Keratinocyte (primary cell): ENCODE results near the gene YTHDF1. TPM values are rescaled to one million over a fixed set of nuclear protein-coding genes. Genes with fewer than 3 reads are reported as not detected.

Source experiments
- DNase-seq: peaks from one replicate; pipeline ENCODE4 v3.0.0-alpha.2; 2011; ENCODE audit warnings: low read depth, missing footprints, low spot score
- FAIRE-seq: peaks from 2 replicates; lab custom pipeline; 2011; peaks lifted over from hg19 to GRCh38; lab: Jason Lieb, UNC
- H2AFZ ChIP-seq: 2 replicates; pipeline ENCODE4 v1.6.0; 2012; ENCODE audit warnings: low read length, control low read depth, inconsistent platforms; ENCODE audit not compliant: control insufficient read depth
- H3K27ac ChIP-seq: 2 replicates; pipeline ENCODE4 v1.5.1; 2011; ENCODE audit warnings: low read length; ENCODE audit not compliant: control insufficient read depth, insufficient read depth
- H3K27me3 ChIP-seq: 3 replicates; pipeline ENCODE4 v1.6.0; 2011; ENCODE audit warnings: low read length; ENCODE audit not compliant: control insufficient read depth, insufficient read depth; ENCODE audit errors: extremely low read depth
- H3K36me3 ChIP-seq, 2 experiments: 2 replicates in 1 of 2; 3 replicates in 1 of 2; pipeline ENCODE4 v1.5.1; 2011; ENCODE audit warnings: low read length in 2 of 2, mild to moderate bottlenecking in 1 of 2; ENCODE audit not compliant: control insufficient read depth in 2 of 2, insufficient read depth in 2 of 2; ENCODE audit errors: extremely low read depth in 1 of 2
- H3K4me1 ChIP-seq: 3 replicates; pipeline ENCODE4 v1.5.1; 2011; ENCODE audit warnings: low read length; ENCODE audit not compliant: control insufficient read depth, insufficient read depth; ENCODE audit errors: extremely low read depth
- H3K4me2 ChIP-seq: 3 replicates; pipeline ENCODE4 v1.6.0; 2011; ENCODE audit warnings: low read depth, low read length; ENCODE audit not compliant: control insufficient read depth, insufficient read depth; ENCODE audit errors: extremely low read depth
- H3K4me3 ChIP-seq, 3 experiments: fragments of 200-600 bp in 1 of 3; sonication (generic) in 1 of 3; 2 replicates in 2 of 3; 3 replicates in 1 of 3; pipeline ENCODE4 v1.5.1; 2011 to 2016; ENCODE audit warnings: low read length in 3 of 3, mild to moderate bottlenecking in 3 of 3, control low read depth in 2 of 3, inconsistent platforms in 1 of 3, low read depth in 1 of 3, mixed read lengths in 1 of 3, mixed run types in 1 of 3, moderate library complexity in 1 of 3; ENCODE audit not compliant: control insufficient read depth in 2 of 3, insufficient read depth in 2 of 3; ENCODE audit errors: extremely low read depth in 1 of 3
- H3K79me2 ChIP-seq: 2 replicates; pipeline ENCODE4 v1.6.0; 2012; ENCODE audit warnings: low read length; ENCODE audit not compliant: control insufficient read depth, insufficient read depth
- H3K9ac ChIP-seq: 3 replicates; pipeline ENCODE4 v1.6.0; 2011; ENCODE audit warnings: low read length; ENCODE audit not compliant: control insufficient read depth, insufficient read depth; ENCODE audit errors: extremely low read depth
- H3K9me1 ChIP-seq: 3 replicates; pipeline ENCODE4 v1.6.0; 2011; ENCODE audit warnings: low read length; ENCODE audit not compliant: control insufficient read depth, insufficient read depth; ENCODE audit errors: extremely low read depth
- H3K9me3 ChIP-seq: 2 replicates; pipeline ENCODE4 v1.5.1; 2012; ENCODE audit warnings: low read depth, low read length; ENCODE audit not compliant: control insufficient read depth
- H4K20me1 ChIP-seq: 3 replicates; pipeline ENCODE4 v1.6.0; 2011; ENCODE audit warnings: low read length; ENCODE audit not compliant: control insufficient read depth, insufficient read depth; ENCODE audit errors: extremely low read depth
- CTCF ChIP-seq, 3 experiments: IDR thresholded peaks in 1 of 3; conservative IDR thresholded peaks in 1 of 3; optimal IDR thresholded peaks in 1 of 3; 2 replicates in 2 of 3; 3 replicates in 1 of 3; pipeline versions ENCODE3 to v1.5.1; 2011; ENCODE audit warnings: low read length in 3 of 3, mild to moderate bottlenecking in 3 of 3, moderate library complexity in 2 of 3, control low read depth in 1 of 3, inconsistent platforms in 1 of 3; ENCODE audit not compliant: insufficient read depth in 2 of 3; ENCODE audit errors: extremely low read depth in 1 of 3
- EZH2 ChIP-seq: IDR thresholded peaks from one replicate; pipeline ENCODE4 v1.6.1; 2012; ENCODE audit warnings: inconsistent platforms, mild to moderate bottlenecking, low read length, moderate library complexity
- dilution Hi-C: fragments of 300-500 bp; cut with MboI; formaldehyde crosslinking; loops from one replicate; pipeline ENCODE4 v1.7.0; 2020; ENCODE audit warnings: low sequenced_read_pairs; ENCODE audit not compliant: extremely low pct_ligation_motif_present
- polyA plus RNA-seq, 5 experiments: library from polyadenylated mRNA; depleted of rRNA in 3 of 5; stranded (reverse) in 3 of 5; stranded (forward) in 1 of 5; unstranded in 1 of 5; fragments of >200 nt; gene quantifications; 1 replicate in 1 of 5; 2 replicates in 3 of 5; 3 replicates in 1 of 5; pipeline versions ENCODE4 v1.2.1 to v1.2.3, GENCODE V29; 2011 to 2012; ENCODE audit warnings: missing spikeins in 2 of 5, low read depth in 1 of 5, low replicate concordance in 1 of 5

YTHDF1 gene
- polyA plus RNA-seq, 1 donor (not counting 4 experiments of a cell fraction or from before 2014, with no cell fraction given): 26.4 TPM

- Histone ChIP-seq H3K9me3 (peaks cover 2% of the 10 kb centered on the region), H3K9ac (no peak overlapping the region), H3K79me2 (no peaks in the 10 kb centered on the region), H3K9me1 (no peaks in the 10 kb centered on the region), H4K20me1 (no peaks in the 10 kb centered on the region), H3K27ac (no peak overlapping the region), H3K27me3 (peaks cover 46% of the 10 kb centered on the region), H3K4me3 (no peak overlapping the region), H2AFZ (no peak overlapping the region), H3K4me2 (no peak overlapping the region), H3K4me1 (no peaks in the 10 kb centered on the region), H3K36me3 (no peaks in the 10 kb centered on the region)
- no peak for TF ChIP-seq CTCF (optimal IDR thresholded peaks at IDR 0.05 in 1 of 3, IDR thresholded peaks at IDR 0.05 in 1 of 3, conservative IDR thresholded peaks at IDR 0.05 in 1 of 3; ENCODE audit: extremely low read depth in 1 of 3, insufficient read depth in 2 of 3, low read length in 3 of 3)
- no peak for TF ChIP-seq EZH2
- dilution Hi-C loops: no loop called here
- DNase-seq (no peak), FAIRE-seq (no peak)
Observed at GRCh38 chr20:63152322-63153253, 63.3 kb downstream of the YTHDF1 start.

- Histone ChIP-seq H3K27ac (no peak overlapping the region), H3K79me2 (no peaks in the 10 kb centered on the region), H3K36me3 (no peaks in the 10 kb centered on the region), H3K9me3 (peaks cover 2% of the 10 kb centered on the region), H3K9me1 (no peaks in the 10 kb centered on the region), H3K9ac (no peak overlapping the region), H4K20me1 (no peaks in the 10 kb centered on the region), H3K4me1 (no peaks in the 10 kb centered on the region), H2AFZ (no peak overlapping the region), H3K4me2 (no peak overlapping the region), H3K27me3 (peaks cover 46% of the 10 kb centered on the region), H3K4me3 (no peak overlapping the region)
- DNase-seq (no peak), FAIRE-seq (no peak)
- TF ChIP-seq EZH2 (no peak), CTCF (optimal IDR thresholded peaks at IDR 0.05 in 1 of 3, IDR thresholded peaks at IDR 0.05 in 1 of 3, conservative IDR thresholded peaks at IDR 0.05 in 1 of 3; ENCODE audit: extremely low read depth in 1 of 3, insufficient read depth in 2 of 3, low read length in 3 of 3) (no peak)
- dilution Hi-C loops: no loop called here
Observed at GRCh38 chr20:63151554-63152321, 64.2 kb downstream of the YTHDF1 start.
